EH (cell line): Measurements from ENCODE around the gene PLCG1.
A peak's percentile ranks its signal among the peaks of the same experiment; 100 is the strongest.

ENCODE experiments used
- DNase-seq: peaks from one replicate; pipeline ENCODE4 v3.0.0-alpha.2; 2015; ENCODE audit warnings: low read depth

PLCG1 gene

GRCh38 chr20:41180599-41181333 lies 43.4 kb downstream of the PLCG1 start:
- no peak for DNase-seq

- DNase-seq: no peak
Measured at GRCh38 chr20:41181567-41181966, 44.2 kb downstream of the PLCG1 start.

- no peak for DNase-seq
Measured at GRCh38 chr20:41182296-41183212, 45.2 kb downstream of the PLCG1 start.

- no peak for DNase-seq
Measured at GRCh38 chr20:41183391-41183790, 46.0 kb downstream of the PLCG1 start.

GRCh38 chr20:41183831-41184230 lies 46.5 kb downstream of the PLCG1 start:
- no peak for DNase-seq

- no peak for DNase-seq
Measured at GRCh38 chr20:41185013-41185757, 47.8 kb downstream of the PLCG1 start.

- DNase-seq: no peak
Measured at GRCh38 chr20:41187668-41188067, 50.3 kb downstream of the PLCG1 start.

GRCh38 chr20:41191562-41192500 lies 54.5 kb downstream of the PLCG1 start:
- DNase-seq: no peak

- DNase-seq: no peak
Measured at GRCh38 chr20:41192575-41192974, 55.2 kb downstream of the PLCG1 start.

- DNase-seq: no peak
Measured at GRCh38 chr20:41196653-41197225, 59.4 kb downstream of the PLCG1 start.

- no peak for DNase-seq
Measured at GRCh38 chr20:41198443-41198842, 61.1 kb downstream of the PLCG1 start.

GRCh38 chr20:41200446-41201202 lies 63.3 kb downstream of the PLCG1 start:
- DNase-seq: peak; percentile 38

- DNase-seq: no peak
Measured at GRCh38 chr20:41201760-41202159, 64.4 kb downstream of the PLCG1 start.

GRCh38 chr20:41202426-41202825 lies 65.1 kb downstream of the PLCG1 start:
- DNase-seq: no peak

GRCh38 chr20:41203660-41204059 lies 66.3 kb downstream of the PLCG1 start:
- no peak for DNase-seq

GRCh38 chr20:41204304-41205265 lies 67.2 kb downstream of the PLCG1 start:
- DNase-seq: no peak

GRCh38 chr20:41205313-41205712 lies 68.0 kb downstream of the PLCG1 start:
- DNase-seq: no peak

- peak; percentile 60 for DNase-seq
Measured at GRCh38 chr20:41213150-41213820, 75.9 kb downstream of the PLCG1 start.
